Adipocyte (in vitro differentiated cells): ENCODE results near the gene MTNR1A.

ENCODE experiments used
- DNase-seq: peaks from one replicate; pipeline ENCODE4 v3.0.0-alpha.2; 2015; ENCODE audit warnings: low read depth
- H3K27me3 ChIP-seq: replicated peaks from 2 replicates; pipeline ENCODE4 v1.7.0; 2013; ENCODE audit warnings: mild to moderate bottlenecking, low read length, moderate library complexity; ENCODE audit not compliant: control insufficient read depth, insufficient read depth
- H3K36me3 ChIP-seq: 2 replicates; pipeline ENCODE4 v1.7.0; 2013; ENCODE audit warnings: low read length, mild to moderate bottlenecking, moderate library complexity; ENCODE audit not compliant: control insufficient read depth, insufficient read depth, severe bottlenecking
- H3K4me1 ChIP-seq: 2 replicates; pipeline ENCODE4 v1.7.0; 2013; ENCODE audit warnings: mild to moderate bottlenecking, low read length, moderate library complexity; ENCODE audit not compliant: control insufficient read depth, insufficient read depth
- H3K4me3 ChIP-seq: 2 replicates; pipeline ENCODE4 v1.7.0; 2013; ENCODE audit warnings: mild to moderate bottlenecking, low read length, moderate library complexity
- H3K9ac ChIP-seq: 2 replicates; pipeline ENCODE4 v1.7.0; 2013; ENCODE audit warnings: mild to moderate bottlenecking, low read length, moderate library complexity
- H3K9me3 ChIP-seq: 2 replicates; pipeline ENCODE4 v1.7.0; 2013; ENCODE audit warnings: mild to moderate bottlenecking, low read length, moderate library complexity; ENCODE audit not compliant: control insufficient read depth

The MTNR1A gene

DNA sequence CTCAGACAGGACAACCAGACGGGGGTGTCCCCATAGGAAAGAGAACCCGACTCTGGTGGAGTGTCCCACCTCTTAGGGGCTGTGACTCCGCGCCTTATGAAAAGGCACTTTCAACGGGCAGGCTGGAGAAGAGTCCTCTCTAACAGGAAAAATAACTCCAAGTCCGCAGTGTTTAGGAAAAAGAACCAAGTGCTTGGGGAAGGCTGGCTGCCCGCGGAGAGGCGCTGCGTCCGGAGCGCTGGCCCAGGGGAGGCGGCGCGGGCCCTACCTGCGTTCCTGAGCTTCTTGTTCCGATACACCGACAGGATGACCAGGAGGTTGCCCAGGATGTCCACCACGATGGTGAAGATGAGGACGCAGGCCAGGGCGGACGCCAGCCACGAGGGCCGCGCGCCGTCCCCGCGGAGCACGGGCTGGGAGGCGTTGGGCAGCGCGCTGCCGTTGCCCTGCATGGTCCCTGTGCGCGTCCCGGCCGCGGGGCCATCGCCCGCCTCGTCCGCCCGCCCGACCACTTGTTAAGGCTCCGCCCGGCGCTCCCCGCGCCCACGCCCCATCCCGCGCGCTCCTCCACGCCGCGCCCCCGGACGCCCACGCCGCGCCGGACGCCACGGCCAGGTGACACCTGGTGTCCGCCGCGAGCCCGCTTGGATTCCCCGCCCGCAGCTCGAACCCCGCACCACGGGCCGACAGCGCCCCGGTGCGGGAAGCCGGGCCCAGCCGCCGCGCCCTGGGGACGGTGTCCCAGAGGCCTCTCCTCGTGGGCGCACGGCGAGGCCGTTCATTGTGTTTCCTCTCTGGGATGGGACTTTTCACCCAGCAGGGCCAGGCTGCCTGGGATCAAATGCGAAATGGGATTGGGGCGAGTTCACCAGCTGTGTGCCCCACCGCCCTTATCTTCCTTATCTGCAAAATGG is at the start of gene MTNR1A:
TSS of gene MTNR1A (minus strand) at position 654 of the 914 bp plus-strand sequence. CDS start at position 452, 202 bp downstream.
- DNase-seq = peak; percentile 15
- Histone ChIP-seq H3K4me1 (peaks cover 10% of the 10 kb centered on the region), H3K27me3 (peaks cover 42% of the 10 kb centered on the region), H3K9me3 (peaks cover 4% of the 10 kb centered on the region), H3K9ac (no peak within 1 kb of the TSS), H3K36me3 (no peaks in the 10 kb centered on the region), H3K4me3 (peak within 1 kb of the TSS; percentile 67)

DNA sequence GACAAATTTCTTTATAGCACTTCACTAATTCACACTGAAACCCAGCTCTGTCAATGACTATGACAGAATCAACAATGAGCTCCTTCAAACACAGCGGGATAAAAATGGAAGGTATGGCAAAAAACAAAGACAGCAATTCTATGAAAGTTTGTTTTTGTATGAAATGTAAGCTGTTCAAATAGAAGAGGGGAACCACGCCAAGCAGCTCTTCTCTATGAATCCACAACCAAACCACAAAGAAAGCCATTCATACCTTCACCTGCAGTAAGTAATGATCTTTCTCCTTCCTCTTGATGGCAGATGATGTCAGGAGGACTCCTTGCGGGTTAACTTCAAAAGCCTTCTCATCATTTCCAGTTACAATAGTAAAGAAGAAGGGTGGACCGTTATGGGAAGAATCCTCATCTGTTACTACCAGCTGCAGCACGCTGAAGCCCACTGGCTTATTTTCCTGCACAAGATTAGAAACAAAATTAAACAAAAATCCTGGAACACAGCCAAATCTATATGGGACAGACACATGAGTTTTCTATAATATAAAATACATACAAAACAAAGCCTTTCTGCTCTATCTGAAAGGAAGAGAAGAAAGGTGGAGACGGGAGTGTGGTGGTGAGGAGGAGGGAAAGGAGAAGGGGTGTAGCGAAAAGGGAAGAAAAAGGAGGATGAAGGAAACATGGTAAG is 48.9 kb upstream of the MTNR1A start:
- H3K9ac ChIP-seq = no peak overlapping the region
- H3K36me3 ChIP-seq = peaks cover 92% of the 10 kb centered on the region
- H3K4me3 ChIP-seq = no peak overlapping the region
- DNase-seq = no peak
- no peaks in the 10 kb centered on the region for H3K4me1 ChIP-seq
- H3K27me3 ChIP-seq = no peaks in the 10 kb centered on the region
- no peaks in the 10 kb centered on the region for H3K9me3 ChIP-seq

DNA sequence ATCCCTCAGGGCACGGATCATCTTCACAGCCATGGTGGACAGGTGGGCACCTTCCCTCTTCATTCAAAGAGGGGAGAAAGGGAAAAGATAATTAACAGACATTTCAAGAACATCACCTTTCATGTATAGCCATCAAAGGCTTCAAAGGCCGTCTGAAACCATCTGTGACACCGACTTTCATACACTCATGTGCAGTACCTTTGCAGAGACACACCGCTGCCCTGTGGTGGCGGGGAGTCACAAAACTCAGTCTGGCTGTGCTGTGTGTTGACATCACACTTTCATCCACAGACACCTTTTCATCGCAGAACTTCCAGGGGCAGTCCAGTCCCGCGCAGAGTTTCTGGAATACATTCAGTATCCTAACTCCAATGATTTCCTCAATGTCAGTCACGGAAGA is 47.6 kb upstream of the MTNR1A start:
- Histone ChIP-seq H3K4me3 (no peak overlapping the region), H3K9ac (no peak overlapping the region), H3K4me1 (no peaks in the 10 kb centered on the region), H3K27me3 (no peaks in the 10 kb centered on the region), H3K36me3 (peaks cover 90% of the 10 kb centered on the region), H3K9me3 (no peaks in the 10 kb centered on the region)
- no peak for DNase-seq

DNA sequence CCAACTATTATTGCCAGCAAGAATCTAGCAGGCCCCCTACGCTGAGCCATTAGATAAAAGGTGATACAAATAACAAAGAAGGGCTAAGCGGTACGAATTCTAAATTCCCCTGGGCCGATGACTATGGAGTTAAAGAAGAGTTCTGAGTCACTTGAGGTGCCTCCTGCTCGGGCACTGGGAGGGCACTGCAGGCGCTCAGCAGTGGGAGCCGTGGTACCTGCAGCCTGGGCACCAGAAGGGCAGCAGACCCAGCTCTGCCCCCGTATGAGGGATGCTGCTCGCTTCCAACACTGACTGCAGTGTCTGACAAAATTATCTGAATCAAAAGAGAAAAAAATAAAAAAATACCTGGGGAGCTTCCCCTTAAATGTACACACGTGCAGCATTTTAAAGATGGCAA is 44.1 kb upstream of the MTNR1A start:
- Histone ChIP-seq H3K9ac (no peak overlapping the region), H3K4me3 (no peak overlapping the region), H3K36me3 (peaks cover 98% of the 10 kb centered on the region), H3K4me1 (no peaks in the 10 kb centered on the region), H3K27me3 (no peaks in the 10 kb centered on the region), H3K9me3 (no peaks in the 10 kb centered on the region)
- DNase-seq = no peak

DNA sequence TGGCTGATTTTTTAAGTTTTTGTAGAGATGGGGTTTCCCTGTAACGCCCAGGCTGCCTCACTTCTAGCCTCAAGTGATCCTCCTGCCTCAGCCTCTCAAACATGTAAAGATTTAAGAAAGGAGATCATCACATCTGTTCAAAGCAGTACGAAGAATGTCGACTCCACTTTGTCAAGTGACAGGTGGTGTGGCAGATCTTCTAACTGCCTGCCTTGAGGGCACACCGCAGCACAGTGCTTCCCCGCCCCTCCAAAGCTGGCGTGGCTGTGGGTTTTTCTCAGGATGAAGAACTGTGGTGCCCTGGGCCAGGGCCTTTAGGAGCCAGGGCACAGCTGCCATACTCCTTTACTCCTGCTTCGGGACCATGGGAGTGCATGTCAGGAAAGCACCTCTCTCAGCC is 43.3 kb upstream of the MTNR1A start:
- Histone ChIP-seq H3K27me3 (no peaks in the 10 kb centered on the region), H3K36me3 (peaks cover 97% of the 10 kb centered on the region), H3K4me1 (no peaks in the 10 kb centered on the region), H3K9ac (no peak overlapping the region), H3K9me3 (no peaks in the 10 kb centered on the region), H3K4me3 (no peak overlapping the region)
- no peak for DNase-seq

DNA sequence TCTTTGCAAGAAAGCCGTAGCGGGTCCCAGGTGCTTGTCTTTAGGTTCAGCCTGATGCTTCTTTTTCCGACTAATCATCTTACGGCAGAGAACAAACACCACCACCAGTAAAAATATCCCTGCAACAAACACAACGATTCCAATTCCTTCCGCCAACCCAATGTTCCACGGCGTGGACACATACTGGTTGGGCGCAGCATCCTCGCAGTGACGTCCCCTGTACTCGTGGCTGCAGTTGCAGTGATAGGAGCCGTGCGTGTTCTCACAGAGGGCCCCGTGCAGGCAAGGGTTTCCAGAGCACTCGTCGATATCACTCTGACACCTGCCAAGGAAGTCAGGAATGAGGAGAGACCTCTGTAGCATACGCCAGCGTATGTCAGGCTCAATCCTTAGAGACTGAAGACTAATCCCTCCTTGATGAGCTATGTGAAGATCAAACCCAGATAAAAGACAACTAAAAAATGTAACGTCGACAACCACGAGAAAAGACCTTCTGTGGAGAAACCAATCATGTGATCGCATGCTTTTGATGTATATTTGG is 41.6 kb upstream of the MTNR1A start:
- Histone ChIP-seq H3K4me1 (no peaks in the 10 kb centered on the region), H3K27me3 (no peaks in the 10 kb centered on the region), H3K36me3 (peaks cover 97% of the 10 kb centered on the region), H3K9ac (no peak overlapping the region), H3K4me3 (no peak overlapping the region), H3K9me3 (no peaks in the 10 kb centered on the region)
- DNase-seq = no peak

DNA sequence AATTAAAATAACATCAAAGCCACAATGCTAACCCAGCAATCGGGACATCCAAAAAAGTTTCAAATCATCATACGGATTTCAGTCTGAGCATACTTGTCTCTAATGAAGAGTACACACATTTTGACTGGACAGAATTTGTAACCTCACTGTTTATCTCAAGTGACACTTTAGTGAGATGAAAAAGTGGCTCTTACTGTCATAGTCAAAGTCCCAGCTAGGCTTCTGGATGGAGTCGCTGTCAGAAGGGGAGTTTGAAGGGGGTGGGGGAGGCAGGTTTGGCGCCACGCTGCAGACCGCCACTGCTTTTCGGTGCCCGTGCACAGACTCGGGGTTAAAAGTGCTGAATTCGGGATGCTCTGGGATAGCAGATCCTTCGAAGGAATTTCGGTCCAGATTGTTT is 41.0 kb upstream of the MTNR1A start:
- H3K36me3 ChIP-seq = peaks cover 96% of the 10 kb centered on the region
- no peak for DNase-seq
- H3K4me3 ChIP-seq = no peak overlapping the region
- H3K9me3 ChIP-seq = no peaks in the 10 kb centered on the region
- H3K27me3 ChIP-seq = no peaks in the 10 kb centered on the region
- H3K4me1 ChIP-seq = no peaks in the 10 kb centered on the region
- no peak overlapping the region for H3K9ac ChIP-seq

DNA sequence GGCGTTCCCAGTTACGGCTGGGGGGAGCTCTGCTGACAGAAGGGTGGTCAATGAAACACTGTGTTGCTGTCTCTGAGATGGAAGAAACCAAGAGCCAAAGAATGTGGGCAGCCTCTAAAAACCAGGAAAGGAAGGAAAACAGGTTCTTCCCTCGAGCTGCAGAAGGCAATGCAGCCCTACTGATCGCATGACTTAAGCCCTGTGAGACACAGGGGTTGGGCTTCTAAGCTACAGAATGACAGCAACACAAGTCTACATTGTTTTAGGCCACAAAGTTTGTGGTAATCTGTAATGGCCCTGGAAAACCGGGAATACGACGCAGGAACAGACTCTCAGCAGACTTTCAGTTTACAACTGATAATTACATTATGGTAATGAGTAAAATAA is 38.2 kb upstream of the MTNR1A start:
- H3K9me3 ChIP-seq = no peaks in the 10 kb centered on the region
- H3K4me1 ChIP-seq = no peaks in the 10 kb centered on the region
- no peak overlapping the region for H3K9ac ChIP-seq
- H3K36me3 ChIP-seq = peaks cover 95% of the 10 kb centered on the region
- no peak for DNase-seq
- no peaks in the 10 kb centered on the region for H3K27me3 ChIP-seq
- no peak overlapping the region for H3K4me3 ChIP-seq

DNA sequence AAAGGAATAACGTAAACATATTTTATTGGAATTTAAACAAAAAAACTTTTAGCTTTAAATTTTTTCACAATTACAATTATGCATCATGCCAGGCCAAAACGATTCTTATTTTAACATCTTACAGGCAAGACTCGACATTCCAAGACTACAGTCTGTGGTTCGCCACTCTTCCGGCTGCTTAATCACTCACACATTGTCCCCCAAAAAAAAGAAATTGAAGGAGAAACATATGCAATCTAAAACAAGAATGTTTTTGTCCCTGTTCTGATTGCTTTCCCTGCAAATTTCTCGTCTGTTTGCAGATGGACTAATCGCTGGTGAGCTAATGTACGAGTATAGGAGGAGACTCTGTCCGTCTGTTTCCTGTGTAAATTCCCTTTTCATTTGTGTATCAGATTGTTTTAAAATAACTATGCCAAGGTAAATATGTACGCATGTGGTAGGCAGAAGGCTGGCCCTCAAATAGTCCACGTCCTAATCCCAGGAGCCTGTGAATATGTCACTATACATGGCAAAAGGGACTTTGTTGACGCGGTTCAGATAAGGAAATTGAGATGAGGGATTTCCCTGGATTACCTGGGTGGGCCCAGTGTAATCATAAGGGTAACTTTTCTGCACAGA is 37.7 kb upstream of the MTNR1A start:
- peaks cover 97% of the 10 kb centered on the region for H3K36me3 ChIP-seq

DNA sequence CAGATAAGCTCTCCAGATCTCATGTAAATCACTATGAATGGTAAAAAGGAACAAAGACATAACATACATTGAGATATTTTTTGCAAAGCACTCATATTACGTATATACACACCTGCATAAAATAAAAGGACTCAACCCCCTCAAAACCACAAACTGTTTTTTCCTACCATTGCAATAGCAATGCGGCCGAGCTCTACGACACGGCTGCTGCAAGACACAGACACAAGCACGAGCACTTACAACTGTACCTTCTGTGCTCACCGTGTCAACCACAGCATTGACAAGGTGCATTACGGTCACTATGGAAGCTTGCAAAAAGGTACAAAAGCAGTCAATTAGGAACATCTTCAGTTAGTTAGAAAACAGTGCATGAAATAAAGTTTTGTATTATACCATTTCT is 37.1 kb upstream of the MTNR1A start:
- H3K36me3 ChIP-seq = peaks cover 97% of the 10 kb centered on the region
- H3K9ac ChIP-seq = no peak overlapping the region
- H3K9me3 ChIP-seq = no peaks in the 10 kb centered on the region
- DNase-seq = no peak
- no peak overlapping the region for H3K4me3 ChIP-seq
- H3K4me1 ChIP-seq = no peaks in the 10 kb centered on the region
- H3K27me3 ChIP-seq = no peaks in the 10 kb centered on the region

More for the DNA sequence above, 37.7 kb upstream of the MTNR1A start:
- Histone ChIP-seq H3K4me3 (no peak overlapping the region), H3K9me3 (no peaks in the 10 kb centered on the region), H3K9ac (no peak overlapping the region), H3K4me1 (no peaks in the 10 kb centered on the region), H3K27me3 (no peaks in the 10 kb centered on the region)
- peak; percentile 40 for DNase-seq

DNA sequence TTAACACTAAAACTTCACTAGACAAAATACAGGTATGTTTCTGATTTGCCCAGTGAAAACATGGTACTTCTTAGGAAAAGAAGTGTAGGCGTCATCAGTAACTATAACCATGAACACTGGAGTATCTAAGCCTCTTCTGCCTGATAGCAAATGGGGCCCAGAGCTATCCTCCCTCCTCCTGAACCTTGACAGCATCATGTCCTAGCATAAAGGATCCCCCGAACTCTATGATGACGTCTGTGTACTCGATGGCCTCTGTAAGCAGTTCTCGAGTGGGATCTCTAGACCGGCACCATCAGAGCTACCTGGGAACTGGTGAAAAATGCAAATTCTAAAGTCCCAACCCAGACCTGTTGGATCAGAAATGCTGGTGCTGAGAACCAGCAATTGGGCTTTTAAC is 36.3 kb upstream of the MTNR1A start:
- H3K9ac ChIP-seq = no peak overlapping the region
- no peak for DNase-seq
- H3K36me3 ChIP-seq = peaks cover 94% of the 10 kb centered on the region
- H3K4me1 ChIP-seq = no peaks in the 10 kb centered on the region
- H3K27me3 ChIP-seq = no peaks in the 10 kb centered on the region
- H3K4me3 ChIP-seq = no peak overlapping the region
- no peaks in the 10 kb centered on the region for H3K9me3 ChIP-seq
